IPS-18a (cell line): ENCODE results near the gene MEN1.
"Not testable (repeated sequence)": the region's sequence is repeated elsewhere in the genome, so short reads cannot be mapped to it uniquely, and the experiment has no call there.

ENCODE experiments used
- H3K27ac ChIP-seq: one replicate; pipeline ENCODE4 v1.5.1; 2013; ENCODE audit warnings: low read length
- H3K27me3 ChIP-seq: one replicate; pipeline ENCODE4 v1.6.1; 2013; ENCODE audit warnings: mild to moderate bottlenecking, low read length; ENCODE audit not compliant: control insufficient read depth, insufficient read depth
- H3K36me3 ChIP-seq: one replicate; pipeline ENCODE4 v1.6.1; 2013; ENCODE audit warnings: low read depth, low read length; ENCODE audit not compliant: control insufficient read depth
- H3K4me1 ChIP-seq: one replicate; pipeline ENCODE4 v1.6.1; 2013; ENCODE audit warnings: low read depth, low read length; ENCODE audit not compliant: control insufficient read depth
- H3K4me3 ChIP-seq: one replicate; pipeline ENCODE4 v1.5.1; 2013; ENCODE audit warnings: low read length
- H3K9ac ChIP-seq: one replicate; pipeline ENCODE4 v1.6.1; 2013; ENCODE audit warnings: mild to moderate bottlenecking, low read length, moderate library complexity
- H3K9me3 ChIP-seq: one replicate; pipeline ENCODE4 v1.6.1; 2013; ENCODE audit warnings: low read depth, low read length; ENCODE audit not compliant: control insufficient read depth

MEN1 gene

DNA sequence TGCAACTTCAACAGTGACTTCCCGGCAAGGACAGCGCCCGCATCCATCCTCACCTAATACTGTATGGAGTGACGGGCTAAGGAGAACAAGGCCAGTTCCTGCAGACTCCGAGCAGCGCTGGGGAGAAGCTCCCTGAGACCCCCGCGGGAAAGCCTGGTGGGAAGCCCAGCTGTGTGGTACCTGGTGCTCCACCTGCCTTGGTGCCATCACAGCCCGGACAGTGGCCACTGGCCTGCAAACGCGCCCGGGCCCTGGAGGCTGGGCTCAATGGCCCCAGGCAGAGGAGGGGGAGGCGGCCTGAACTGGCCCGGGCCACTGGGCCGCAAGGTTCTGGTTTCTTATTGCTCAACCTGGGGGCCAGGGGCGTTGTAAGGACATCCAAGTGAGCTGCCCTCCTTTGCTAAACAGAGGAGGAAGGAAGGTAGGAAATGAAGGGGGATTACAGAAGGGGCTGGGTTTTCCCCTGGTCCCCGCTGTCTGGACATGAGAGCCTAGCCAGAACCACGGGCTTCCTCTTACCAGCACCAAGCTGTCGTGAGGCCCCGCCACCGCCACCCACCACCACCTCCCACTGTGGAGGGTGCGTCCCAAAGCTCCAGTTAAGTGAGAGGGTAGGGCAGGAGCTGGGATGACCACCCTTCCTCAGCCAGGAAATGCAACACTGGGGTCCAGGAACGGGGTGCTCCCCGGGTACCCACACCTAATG lies 42.6 kb upstream of the MEN1 start:
- no peak overlapping the region for H3K4me3 ChIP-seq
- no peak overlapping the region for H3K9ac ChIP-seq
- H3K4me1 ChIP-seq = peaks cover 6% of the 10 kb centered on the region

GRCh38 chr11:64851831-64852351 lies 41.5 kb upstream of the MEN1 start:
- no peak overlapping the region for H3K4me3 ChIP-seq

More for the DNA sequence above, 42.6 kb upstream of the MEN1 start:
- Histone ChIP-seq H3K27ac (no peak overlapping the region), H3K36me3 (no peaks in the 10 kb centered on the region), H3K27me3 (no peaks in the 10 kb centered on the region), H3K9me3 (no peaks in the 10 kb centered on the region)

GRCh38 chr11:64850979-64851567 lies 40.7 kb upstream of the MEN1 start:
- H3K4me1 ChIP-seq = peaks cover 6% of the 10 kb centered on the region
- no peak overlapping the region for H3K27ac ChIP-seq

More at GRCh38 chr11:64851831-64852351, 41.5 kb upstream of the MEN1 start:
- Histone ChIP-seq H3K9ac (no peak overlapping the region), H3K9me3 (no peaks in the 10 kb centered on the region), H3K4me1 (peaks cover 6% of the 10 kb centered on the region), H3K36me3 (no peaks in the 10 kb centered on the region), H3K27ac (no peak overlapping the region), H3K27me3 (no peaks in the 10 kb centered on the region)

DNA sequence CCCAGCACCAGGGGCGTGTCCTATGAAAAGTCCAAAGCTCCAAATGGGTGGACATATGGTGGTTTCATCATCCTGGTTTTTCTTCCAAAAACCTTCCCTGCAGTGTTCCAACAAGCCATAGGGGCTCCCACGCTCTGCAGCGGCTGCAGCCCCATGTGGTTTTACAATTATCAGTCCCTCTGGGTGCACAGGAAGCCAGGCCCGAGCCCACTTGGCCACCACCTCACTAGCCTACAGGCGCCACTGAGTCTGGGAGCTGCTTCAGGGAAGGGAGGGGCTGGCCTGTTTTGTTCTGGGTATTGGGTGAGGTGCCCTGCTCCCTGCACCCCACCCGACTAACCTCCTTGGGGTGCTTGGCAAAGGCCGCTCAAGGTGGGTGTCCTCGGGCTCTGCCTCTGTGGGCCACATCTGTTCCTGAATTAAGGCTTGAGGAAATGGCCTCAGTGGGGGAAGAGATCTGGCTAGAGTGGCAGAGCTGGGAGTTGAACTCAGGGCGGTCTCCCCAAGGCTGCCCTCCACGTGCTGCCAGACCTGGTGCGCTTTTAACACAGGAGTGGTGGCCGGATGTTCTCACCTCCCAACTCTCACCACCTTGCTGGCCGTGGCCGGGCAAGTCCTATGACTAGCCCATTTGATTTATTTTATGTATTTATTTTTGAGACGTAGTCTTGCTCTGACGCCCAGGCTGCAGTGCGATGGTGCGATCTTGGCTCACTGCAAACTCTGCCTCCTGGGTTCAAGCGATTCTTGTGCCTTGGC lies 39.4 kb upstream of the MEN1 start:
- Histone ChIP-seq H3K27me3 (no peaks in the 10 kb centered on the region), H3K4me3 (no peak overlapping the region), H3K4me1 (peaks cover 6% of the 10 kb centered on the region), H3K27ac (no peak overlapping the region), H3K36me3 (no peaks in the 10 kb centered on the region), H3K9me3 (no peaks in the 10 kb centered on the region), H3K9ac (no peak overlapping the region)

More at GRCh38 chr11:64850979-64851567, 40.7 kb upstream of the MEN1 start:
- H3K27me3 ChIP-seq = no peaks in the 10 kb centered on the region
- no peaks in the 10 kb centered on the region for H3K9me3 ChIP-seq
- no peak overlapping the region for H3K4me3 ChIP-seq
- H3K9ac ChIP-seq = no peak overlapping the region
- H3K36me3 ChIP-seq = no peaks in the 10 kb centered on the region

GRCh38 chr11:64848826-64849597 lies 38.7 kb upstream of the MEN1 start:
- Histone ChIP-seq H3K27ac (no peak overlapping the region), H3K4me1 (peaks cover 6% of the 10 kb centered on the region), H3K36me3 (no peaks in the 10 kb centered on the region)

DNA sequence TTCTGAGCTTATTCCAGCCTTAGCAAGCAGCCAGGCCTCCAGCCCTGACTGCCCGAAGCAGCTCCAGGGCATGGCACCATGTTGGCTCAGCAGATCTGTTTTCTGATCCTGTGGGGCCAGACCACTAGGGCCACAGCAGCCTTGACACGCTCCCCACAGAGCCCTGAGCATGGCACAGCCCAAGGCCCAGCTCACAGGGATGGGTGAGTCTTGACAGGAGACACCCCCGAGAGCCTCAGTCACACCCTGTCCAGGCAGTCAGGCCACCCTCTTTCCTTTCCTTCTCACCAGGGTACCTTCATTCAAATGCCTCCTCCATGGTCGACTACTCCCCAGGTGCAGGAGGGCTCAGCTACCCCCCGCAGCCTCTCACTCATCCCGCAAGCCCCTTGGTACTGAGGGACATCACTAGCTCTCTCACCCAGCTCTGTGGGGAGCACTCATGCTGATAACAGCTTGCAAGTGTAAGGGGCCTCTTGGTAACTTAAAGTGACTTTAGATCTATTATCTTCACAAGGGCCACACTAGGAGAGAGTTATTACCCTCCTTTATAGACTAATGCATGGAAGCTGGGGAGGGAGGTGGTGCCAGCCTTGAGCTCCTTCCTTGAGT lies 38.0 kb upstream of the MEN1 start:
- Histone ChIP-seq H3K9ac (no peak overlapping the region), H3K9me3 (no peaks in the 10 kb centered on the region), H3K27ac (no peak overlapping the region), H3K27me3 (no peaks in the 10 kb centered on the region), H3K4me1 (peaks cover 6% of the 10 kb centered on the region), H3K36me3 (no peaks in the 10 kb centered on the region), H3K4me3 (no peak overlapping the region)

More at GRCh38 chr11:64848826-64849597, 38.7 kb upstream of the MEN1 start:
- H3K27me3 ChIP-seq = no peaks in the 10 kb centered on the region
- no peak overlapping the region for H3K4me3 ChIP-seq
- no peaks in the 10 kb centered on the region for H3K9me3 ChIP-seq
- no peak overlapping the region for H3K9ac ChIP-seq

DNA sequence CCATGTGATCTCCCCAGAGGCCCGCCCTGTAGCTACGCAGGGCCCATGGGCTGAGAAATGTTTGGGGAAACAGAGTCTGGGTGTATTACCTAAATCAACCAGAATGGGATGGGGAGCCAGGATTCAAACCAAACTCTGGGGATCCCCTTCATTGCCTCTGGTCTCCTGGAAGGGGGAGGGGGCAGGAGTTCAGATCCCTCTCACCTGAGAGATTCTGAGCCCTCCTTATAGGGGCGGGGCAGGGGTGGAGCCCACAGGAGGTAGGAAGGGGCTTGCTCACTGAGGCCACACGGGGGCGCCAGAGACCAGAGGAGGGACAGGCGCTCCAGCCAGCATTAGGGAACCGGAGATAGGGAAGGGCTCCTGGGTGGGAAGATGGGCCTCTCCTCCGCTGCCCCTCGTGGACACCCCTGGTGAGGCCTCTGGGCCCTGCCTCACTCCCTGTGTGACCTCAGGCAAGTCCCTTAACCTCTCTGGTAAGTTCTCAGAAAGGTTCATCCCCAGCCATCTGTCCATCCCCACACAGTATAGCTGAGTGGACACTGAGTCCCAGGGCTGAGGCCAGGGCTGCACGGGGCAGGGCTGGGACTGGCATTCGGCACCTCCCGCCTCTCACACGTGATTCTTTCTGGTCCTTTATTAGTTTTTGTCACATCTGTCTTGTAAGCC lies 36.8 kb upstream of the MEN1 start:
- Histone ChIP-seq H3K9me3 (no peaks in the 10 kb centered on the region), H3K36me3 (no peaks in the 10 kb centered on the region), H3K4me1 (peaks cover 11% of the 10 kb centered on the region), H3K9ac (no peak overlapping the region), H3K27me3 (no peaks in the 10 kb centered on the region), H3K4me3 (no peak overlapping the region), H3K27ac (peak overlapping the region; percentile 39)

GRCh38 chr11:64845776-64846129 lies 35.4 kb upstream of the MEN1 start:
- not testable (repeated sequence) for H3K9ac ChIP-seq, H3K36me3 ChIP-seq, H3K27me3 ChIP-seq, H3K27ac ChIP-seq, H3K4me1 ChIP-seq, H3K9me3 ChIP-seq, H3K4me3 ChIP-seq

GRCh38 chr11:64845129-64845775 lies 34.9 kb upstream of the MEN1 start:
- Histone ChIP-seq H3K27me3 (no peaks in the 10 kb centered on the region), H3K27ac (no peak overlapping the region), H3K9me3 (no peaks in the 10 kb centered on the region), H3K9ac (peak overlapping the region; percentile 58), H3K4me1 (peaks cover 10% of the 10 kb centered on the region), H3K4me3 (peak overlapping the region; percentile 71), H3K36me3 (no peaks in the 10 kb centered on the region)

GRCh38 chr11:64844330-64845128 lies 34.2 kb upstream of the MEN1 start, which contains the start of gene CDC42BPG:
Gene CDC42BPG, minus strand, starts transcription at chr11:64844653. Its CDS starts 84 bp downstream, at chr11:64844569.
- Histone ChIP-seq H3K9me3 (no peaks in the 10 kb centered on the region), H3K4me3 (peak within 1 kb of the TSS; percentile 71), H3K4me1 (peaks cover 10% of the 10 kb centered on the region), H3K9ac (peak within 1 kb of the TSS; percentile 58), H3K36me3 (peaks cover 3% of the 10 kb centered on the region), H3K27ac (no peak within 1 kb of the TSS), H3K27me3 (no peaks in the 10 kb centered on the region)
